ENCODE results near the gene KCND3.

Gene KCND3

GRCh38 chr1:111841746-111842145 lies 147.7 kb downstream of the KCND3 start:
- no peak overlapping the region for H3K4me2 ChIP-seq (ENCODE audit: low read length)
- no peaks in the 10 kb centered on the region for H4K20me1 ChIP-seq (ENCODE audit: control insufficient read depth, insufficient read depth, low read depth, low read length)
- H3K36me3 ChIP-seq (ENCODE audit: control insufficient read depth, low read length): no peaks in the 10 kb centered on the region
- H3K27ac ChIP-seq (ENCODE audit: low read depth, low read length): no peak overlapping the region
- peaks cover 7% of the 10 kb centered on the region; the same call in 1 of the 2 replicates for H3K27me3 ChIP-seq (ENCODE audit: control insufficient read depth, low read length)
- H3K9me3 ChIP-seq (ENCODE audit: control insufficient read depth, insufficient read depth, low read length): no peaks in the 10 kb centered on the region
- no peaks in the 10 kb centered on the region for H3F3A ChIP-seq (ENCODE audit: control insufficient read depth, insufficient read depth)
- H3K4me1 ChIP-seq (ENCODE audit: control insufficient read depth, low read length): no peaks in the 10 kb centered on the region
- no peaks in the 10 kb centered on the region for H3K9me2 ChIP-seq (replicated peaks; ENCODE audit: control insufficient read depth, low read length)
- no peak overlapping the region for H3K4me3 ChIP-seq (ENCODE audit: low read length)
- H3K79me2 ChIP-seq (ENCODE audit: control insufficient read depth, low read length): no peaks in the 10 kb centered on the region
- TF ChIP-seq EZH2phosphoT487 (IDR thresholded peaks at IDR 0.05; ENCODE audit: borderline replicate concordance, low read length) (no peak), CTCF (IDR thresholded peaks at IDR 0.05; ENCODE audit: low read depth, low read length, poor library complexity, severe bottlenecking) (no peak)

- Histone ChIP-seq H4K20me1 (ENCODE audit: control insufficient read depth, insufficient read depth, low read depth, low read length) (no peaks in the 10 kb centered on the region), H3K36me3 (ENCODE audit: control insufficient read depth, low read length) (no peaks in the 10 kb centered on the region), H3K79me2 (ENCODE audit: control insufficient read depth, low read length) (no peaks in the 10 kb centered on the region), H3K9me3 (ENCODE audit: control insufficient read depth, insufficient read depth, low read length) (no peaks in the 10 kb centered on the region), H3K4me1 (ENCODE audit: control insufficient read depth, low read length) (no peaks in the 10 kb centered on the region), H3K4me2 (ENCODE audit: low read length) (no peak overlapping the region), H3K9me2 (replicated peaks; ENCODE audit: control insufficient read depth, low read length) (no peaks in the 10 kb centered on the region), H3K4me3 (ENCODE audit: low read length) (no peak overlapping the region), H3F3A (ENCODE audit: control insufficient read depth, insufficient read depth) (no peaks in the 10 kb centered on the region), H3K27me3 (ENCODE audit: control insufficient read depth, low read length) (peaks cover 6% of the 10 kb centered on the region; the same call in 1 of the 2 replicates), H3K27ac (ENCODE audit: low read depth, low read length) (no peak overlapping the region)
- TF ChIP-seq CTCF (IDR thresholded peaks at IDR 0.05; ENCODE audit: low read depth, low read length, poor library complexity, severe bottlenecking) (no peak), EZH2phosphoT487 (IDR thresholded peaks at IDR 0.05; ENCODE audit: borderline replicate concordance, low read length) (no peak)
These were observed 148.3 kb downstream of the KCND3 start for GRCh38 chr1:111841189-111841588.

- Histone ChIP-seq H4K20me1 (ENCODE audit: control insufficient read depth, insufficient read depth, low read depth, low read length) (no peaks in the 10 kb centered on the region), H3K4me2 (ENCODE audit: low read length) (no peak overlapping the region), H3K27me3 (ENCODE audit: control insufficient read depth, low read length) (no peaks in the 10 kb centered on the region), H3K9me3 (ENCODE audit: control insufficient read depth, insufficient read depth, low read length) (no peaks in the 10 kb centered on the region), H3K79me2 (ENCODE audit: control insufficient read depth, low read length) (no peaks in the 10 kb centered on the region), H3K36me3 (ENCODE audit: control insufficient read depth, low read length) (no peaks in the 10 kb centered on the region), H3F3A (ENCODE audit: control insufficient read depth, insufficient read depth) (no peaks in the 10 kb centered on the region), H3K4me3 (ENCODE audit: low read length) (no peak overlapping the region), H3K4me1 (ENCODE audit: control insufficient read depth, low read length) (no peaks in the 10 kb centered on the region), H3K27ac (ENCODE audit: low read depth, low read length) (no peak overlapping the region), H3K9me2 (replicated peaks; ENCODE audit: control insufficient read depth, low read length) (no peaks in the 10 kb centered on the region)
- TF ChIP-seq EZH2phosphoT487 (IDR thresholded peaks at IDR 0.05; ENCODE audit: borderline replicate concordance, low read length): no peak
- no peak for TF ChIP-seq CTCF (IDR thresholded peaks at IDR 0.05; ENCODE audit: low read depth, low read length, poor library complexity, severe bottlenecking)
These were observed 152.1 kb downstream of the KCND3 start for GRCh38 chr1:111837393-111837792.

GRCh38 chr1:111836111-111836510 lies 153.4 kb downstream of the KCND3 start:
- Histone ChIP-seq H3K9me3 (ENCODE audit: control insufficient read depth, insufficient read depth, low read length) (no peaks in the 10 kb centered on the region), H3K9me2 (replicated peaks; ENCODE audit: control insufficient read depth, low read length) (no peaks in the 10 kb centered on the region), H3K79me2 (ENCODE audit: control insufficient read depth, low read length) (no peaks in the 10 kb centered on the region), H3F3A (ENCODE audit: control insufficient read depth, insufficient read depth) (no peaks in the 10 kb centered on the region), H3K27me3 (ENCODE audit: control insufficient read depth, low read length) (no peaks in the 10 kb centered on the region), H3K4me3 (ENCODE audit: low read length) (no peak overlapping the region), H3K27ac (ENCODE audit: low read depth, low read length) (no peak overlapping the region), H3K4me2 (ENCODE audit: low read length) (no peak overlapping the region), H3K36me3 (ENCODE audit: control insufficient read depth, low read length) (no peaks in the 10 kb centered on the region), H3K4me1 (ENCODE audit: control insufficient read depth, low read length) (no peaks in the 10 kb centered on the region), H4K20me1 (ENCODE audit: control insufficient read depth, insufficient read depth, low read depth, low read length) (no peaks in the 10 kb centered on the region)
- no peak for TF ChIP-seq EZH2phosphoT487 (IDR thresholded peaks at IDR 0.05; ENCODE audit: borderline replicate concordance, low read length)
- no peak for TF ChIP-seq CTCF (IDR thresholded peaks at IDR 0.05; ENCODE audit: low read depth, low read length, poor library complexity, severe bottlenecking)
